IPS-18c (cell line): ENCODE results near the gene TSPAN15.
"Not testable (repeated sequence)": the region's sequence is repeated elsewhere in the genome, so short reads cannot be mapped to it uniquely, and the experiment has no call there.

Source experiments
- H3K4me3 ChIP-seq: 2 replicates; pipeline ENCODE4 v1.7.0; 2013; ENCODE audit warnings: low read depth, mild to moderate bottlenecking, low read length, moderate library complexity; ENCODE audit not compliant: insufficient read depth
- H3K9me3 ChIP-seq: one replicate; pipeline ENCODE4 v1.6.1; 2013; ENCODE audit warnings: mild to moderate bottlenecking, low read length, moderate library complexity; ENCODE audit not compliant: control insufficient read depth, insufficient read depth

Gene TSPAN15

DNA sequence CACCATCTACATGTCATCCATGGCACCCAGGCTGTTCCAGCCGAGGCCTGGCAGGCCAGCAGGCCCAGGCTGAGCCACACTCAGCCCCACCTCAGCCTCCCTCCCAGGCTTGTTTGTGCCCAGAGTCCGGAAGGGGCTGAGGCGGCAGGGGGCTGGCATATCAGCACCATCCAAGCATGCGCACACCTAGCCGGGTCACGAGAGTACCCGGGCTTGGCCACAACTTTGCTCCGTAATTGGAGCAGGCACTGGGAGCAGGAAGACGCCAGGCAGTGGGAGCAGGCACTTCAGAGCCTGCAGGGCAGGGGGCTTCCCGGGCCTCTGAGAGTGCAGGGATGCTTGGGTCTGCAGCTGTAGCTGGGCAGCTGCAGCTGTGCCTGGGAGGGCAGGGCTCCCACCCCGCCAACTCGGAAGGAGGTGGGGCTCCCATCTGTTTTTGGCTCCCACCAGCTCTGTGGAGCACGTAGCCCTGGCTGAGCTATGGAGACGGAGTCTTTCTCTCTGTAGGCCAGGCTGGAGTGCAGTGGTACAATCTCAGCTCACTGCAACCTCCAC lies 15.2 kb upstream of the TSPAN15 start:
- H3K4me3 ChIP-seq, result no peak overlapping the region
- peaks cover 2% of the 10 kb centered on the region for H3K9me3 ChIP-seq

DNA sequence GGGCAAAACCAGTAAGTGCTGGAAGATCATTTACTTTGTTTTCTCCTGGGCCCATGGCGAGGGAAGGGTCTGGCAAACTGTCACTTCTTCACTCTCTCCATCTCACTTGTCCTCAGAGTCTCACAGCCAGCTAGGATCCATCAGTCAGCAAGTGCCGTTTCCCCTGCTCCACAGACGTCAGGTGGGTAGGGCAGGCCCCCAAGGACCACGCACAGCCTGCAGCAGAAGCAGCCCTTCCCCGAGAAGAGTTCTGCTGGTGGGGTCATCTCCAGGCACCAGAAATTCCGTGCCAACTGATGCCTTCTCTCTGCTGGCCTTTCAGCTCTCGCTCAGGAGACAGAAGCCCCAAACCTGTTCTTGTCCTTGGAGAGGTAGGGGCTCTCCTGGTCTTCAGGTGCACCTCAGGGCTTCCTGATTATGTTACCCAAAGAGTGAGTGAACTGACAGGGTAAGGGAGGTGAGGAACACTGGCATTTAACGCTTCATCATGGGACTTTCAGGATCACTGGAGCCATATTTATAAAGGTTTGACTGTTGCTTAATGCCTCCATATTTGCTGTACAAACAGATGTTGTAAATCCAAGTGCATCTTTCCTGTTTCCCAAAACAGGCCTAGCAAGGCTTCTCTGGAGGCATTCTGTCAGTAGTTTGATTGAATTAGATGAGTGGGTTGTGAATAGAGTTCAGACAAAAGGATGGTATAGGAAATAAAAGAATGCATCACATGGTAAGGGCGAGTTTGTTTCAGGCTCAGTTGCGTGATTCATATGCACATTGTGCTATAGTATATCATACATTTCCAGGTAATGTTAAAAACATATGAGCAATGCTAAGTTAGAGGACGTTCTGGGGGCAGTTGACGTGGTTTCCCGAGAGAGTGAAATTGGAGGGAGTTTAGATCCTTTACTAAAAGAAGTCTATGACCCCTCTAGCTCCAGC lies 13.7 kb upstream of the TSPAN15 start:
- H3K4me3 ChIP-seq, result no peak overlapping the region
- peaks cover 2% of the 10 kb centered on the region for H3K9me3 ChIP-seq

DNA sequence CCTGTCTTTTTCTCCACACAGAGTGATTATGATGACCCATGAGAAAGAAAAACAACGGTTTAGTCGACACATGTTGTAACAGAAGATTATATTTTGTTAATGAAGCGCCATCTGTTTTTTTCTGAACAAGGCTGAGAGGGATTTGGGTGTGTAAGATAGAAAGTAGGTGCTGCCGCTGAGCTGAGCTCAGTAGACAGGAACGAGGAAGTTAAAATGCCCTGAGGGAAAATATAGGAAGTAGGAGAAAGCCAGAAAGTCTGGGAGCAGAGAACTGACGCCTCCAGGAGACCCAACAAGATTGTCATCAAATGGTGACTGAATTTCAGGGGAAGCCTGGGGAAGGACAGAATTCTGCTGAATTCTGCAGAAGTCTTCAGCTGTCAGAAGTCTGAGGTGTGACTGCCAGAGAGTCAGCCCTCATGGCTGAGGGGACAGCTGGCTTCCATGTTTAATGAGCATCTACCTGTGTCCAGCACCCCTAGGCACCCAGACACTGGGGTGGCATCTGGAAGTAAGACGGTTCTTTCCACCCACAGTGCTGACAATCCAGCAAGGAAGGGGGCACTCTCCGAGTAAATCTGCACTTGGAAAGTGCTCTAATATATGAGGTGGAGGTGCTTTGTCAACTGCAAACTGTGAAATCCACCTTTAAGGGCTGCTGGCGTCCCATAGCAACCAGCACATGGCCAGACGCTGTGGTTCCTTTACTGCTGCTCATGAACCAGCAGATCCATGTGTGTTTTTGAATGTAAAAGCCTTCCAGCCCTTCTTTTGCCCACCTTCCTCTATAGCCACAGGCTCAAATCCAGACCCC lies 12.5 kb upstream of the TSPAN15 start:
- H3K9me3 ChIP-seq, result peaks cover 2% of the 10 kb centered on the region
- no peak overlapping the region for H3K4me3 ChIP-seq

DNA sequence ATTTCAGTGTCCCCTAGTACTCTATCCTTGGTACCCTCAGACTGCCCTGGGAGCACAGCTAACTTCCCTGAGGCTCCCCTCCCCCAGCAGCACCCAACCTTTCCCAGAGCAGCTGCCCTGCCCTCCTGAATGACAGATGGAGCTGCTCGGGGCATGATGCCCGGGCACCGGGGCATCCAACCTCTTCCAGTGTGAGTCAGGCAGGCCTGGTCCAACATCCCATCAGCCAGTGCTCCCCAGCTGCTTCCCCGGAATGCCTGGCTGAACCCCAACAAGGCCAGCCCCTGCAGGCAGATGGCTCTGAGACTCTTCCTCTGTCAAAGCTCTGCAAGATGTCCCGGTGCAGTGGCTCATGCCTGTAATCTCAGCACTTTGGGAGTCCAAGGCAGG lies 11.9 kb upstream of the TSPAN15 start:
- H3K9me3 ChIP-seq, result peaks cover 2% of the 10 kb centered on the region
- H3K4me3 ChIP-seq, result no peak overlapping the region

DNA sequence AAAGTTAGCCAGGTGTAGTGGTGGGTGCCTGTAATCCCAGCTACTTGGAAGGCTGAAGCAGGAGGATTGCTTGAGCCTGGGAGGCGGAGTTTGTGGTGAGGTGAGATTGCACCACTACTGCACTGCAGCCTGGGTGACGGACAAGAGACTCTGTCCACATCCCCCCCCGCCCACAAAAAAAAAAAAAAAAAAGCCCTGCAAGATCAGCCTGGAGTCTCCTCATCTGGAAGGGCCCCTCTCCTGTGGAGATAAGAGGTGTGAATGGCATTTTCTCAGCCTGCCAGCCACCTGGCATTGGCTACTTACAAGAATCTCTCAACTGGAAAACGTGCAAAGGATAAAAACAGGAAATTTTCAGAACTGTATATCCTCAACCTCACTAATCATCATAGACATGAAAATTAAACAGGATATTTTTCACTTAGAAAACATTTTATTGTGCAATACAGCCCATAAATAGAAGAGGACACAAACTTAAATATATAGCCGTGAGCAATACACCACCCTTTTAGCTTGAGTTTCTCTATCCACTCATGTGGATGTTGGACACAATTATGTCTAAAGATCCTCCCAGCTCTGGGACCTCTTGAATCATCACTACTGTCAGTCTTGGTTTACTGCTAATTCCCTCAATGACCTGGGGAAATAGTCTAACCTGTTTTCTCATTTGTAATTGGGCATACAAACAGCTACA lies 11.3 kb upstream of the TSPAN15 start:
- peaks cover 2% of the 10 kb centered on the region for H3K9me3 ChIP-seq
- no peak overlapping the region for H3K4me3 ChIP-seq

DNA sequence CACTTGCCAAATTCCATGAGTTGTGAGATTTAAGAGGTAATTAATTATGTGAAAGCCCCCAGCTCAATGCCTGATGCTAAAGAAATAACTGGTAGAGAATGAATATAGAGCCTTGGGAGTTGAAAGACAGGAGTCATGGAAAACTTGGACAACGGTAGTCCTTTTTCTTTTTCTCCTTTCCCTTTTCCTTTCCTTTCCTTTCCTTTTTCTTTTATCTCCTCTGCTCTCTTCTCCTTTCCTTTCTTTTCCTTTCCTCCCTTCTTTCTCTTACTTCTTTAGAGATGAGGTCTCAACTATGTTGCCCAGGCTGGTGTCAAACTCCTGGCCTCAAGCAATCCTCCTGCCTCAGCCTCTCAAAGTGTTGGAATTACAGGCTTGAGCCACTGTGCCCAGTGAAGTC lies 7.9 kb upstream of the TSPAN15 start:
- H3K4me3 ChIP-seq, result no peak overlapping the region

DNA sequence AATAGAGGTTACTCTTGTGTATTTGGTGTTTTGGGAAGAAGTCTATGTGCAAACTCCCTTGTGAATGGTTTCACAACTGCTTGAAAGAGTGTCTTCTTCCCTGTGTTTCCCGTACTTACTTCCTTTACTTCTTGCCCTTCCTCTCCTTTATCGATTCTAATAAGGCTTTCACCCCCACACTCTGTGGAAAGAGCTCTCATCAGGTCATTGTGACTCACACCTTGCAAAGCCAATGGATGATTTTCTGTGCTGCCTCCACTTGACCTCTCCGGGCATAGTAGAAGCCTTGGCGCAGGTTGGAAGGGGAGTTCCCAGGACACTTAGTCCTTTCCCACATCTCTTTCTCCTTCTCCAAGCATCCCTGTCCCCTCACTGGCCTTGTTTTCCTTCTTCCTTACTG lies 6.2 kb upstream of the TSPAN15 start:
- Histone ChIP-seq H3K4me3 (no peak overlapping the region), H3K9me3 (no peaks in the 10 kb centered on the region)

More for the DNA sequence above, 7.9 kb upstream of the TSPAN15 start:
- no peaks in the 10 kb centered on the region for H3K9me3 ChIP-seq

DNA sequence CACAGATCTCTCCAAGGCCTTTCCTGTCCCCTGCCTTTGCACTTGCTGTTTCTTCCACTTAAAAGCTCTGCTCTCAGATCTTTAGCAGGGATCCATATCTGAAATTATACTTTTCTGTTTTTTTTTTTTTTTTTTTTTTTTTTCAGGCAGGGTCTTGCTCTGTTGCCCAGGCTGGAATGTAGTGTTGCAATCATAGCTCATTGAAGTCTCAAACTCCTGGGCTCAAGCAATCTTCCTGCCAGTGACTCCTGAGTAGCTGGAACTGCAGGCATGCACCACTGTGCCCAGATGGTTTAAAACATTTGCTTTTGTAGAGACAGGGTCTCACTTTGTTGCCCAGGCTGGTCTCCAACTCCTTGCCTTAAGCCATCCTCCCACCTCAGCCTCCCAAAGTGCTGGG lies 5.0 kb upstream of the TSPAN15 start:
- Histone ChIP-seq H3K9me3 (no peaks in the 10 kb centered on the region), H3K4me3 (no peak overlapping the region)

DNA sequence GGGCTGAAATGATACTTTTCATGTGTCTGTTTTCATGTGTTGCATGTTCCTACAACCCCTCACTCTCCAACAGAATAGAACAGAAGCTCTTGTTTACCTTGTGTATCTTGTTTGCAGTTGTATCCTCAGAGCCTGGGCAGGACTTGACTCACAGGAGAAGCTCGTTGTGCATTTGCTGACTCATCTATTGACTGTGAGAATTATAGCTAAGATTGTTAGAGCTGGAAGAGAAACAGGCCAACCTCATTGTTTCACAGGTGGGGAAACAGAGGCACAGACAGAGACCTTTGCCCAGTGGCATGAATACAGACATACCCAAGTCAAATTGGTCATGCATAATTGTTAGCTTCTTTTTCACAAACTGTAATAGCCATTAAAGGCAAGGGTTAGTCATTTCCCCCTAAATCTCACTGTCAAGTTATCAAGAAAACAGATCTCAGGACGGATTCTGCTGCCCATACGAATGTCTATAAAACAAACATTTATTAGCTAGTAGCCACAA lies 4.6 kb upstream of the TSPAN15 start:
- Histone ChIP-seq H3K4me3 (no peak overlapping the region), H3K9me3 (peaks cover 3% of the 10 kb centered on the region)

DNA sequence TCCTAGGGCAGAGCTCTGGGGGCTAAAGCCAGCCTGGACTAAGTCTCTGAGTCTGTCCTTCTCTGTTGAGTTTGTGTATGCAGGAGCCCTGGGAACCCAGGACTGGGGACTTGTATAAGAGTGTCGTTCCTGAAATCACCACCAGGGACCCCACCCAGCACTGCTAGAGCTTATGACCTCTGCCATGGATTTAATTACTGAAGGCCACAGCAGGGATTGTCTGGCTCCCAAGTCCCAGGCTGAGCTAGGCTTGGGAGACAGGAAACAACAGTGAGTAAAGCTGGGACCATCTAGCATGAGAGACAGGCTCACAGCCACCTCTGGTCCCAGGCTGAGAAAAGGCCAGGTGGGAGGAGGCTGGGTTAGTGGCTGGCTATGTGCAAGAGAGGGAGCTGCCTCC lies 1.4 kb upstream of the TSPAN15 start:
- H3K4me3 ChIP-seq, result no peak overlapping the region
- H3K9me3 ChIP-seq, result peaks cover 8% of the 10 kb centered on the region

DNA sequence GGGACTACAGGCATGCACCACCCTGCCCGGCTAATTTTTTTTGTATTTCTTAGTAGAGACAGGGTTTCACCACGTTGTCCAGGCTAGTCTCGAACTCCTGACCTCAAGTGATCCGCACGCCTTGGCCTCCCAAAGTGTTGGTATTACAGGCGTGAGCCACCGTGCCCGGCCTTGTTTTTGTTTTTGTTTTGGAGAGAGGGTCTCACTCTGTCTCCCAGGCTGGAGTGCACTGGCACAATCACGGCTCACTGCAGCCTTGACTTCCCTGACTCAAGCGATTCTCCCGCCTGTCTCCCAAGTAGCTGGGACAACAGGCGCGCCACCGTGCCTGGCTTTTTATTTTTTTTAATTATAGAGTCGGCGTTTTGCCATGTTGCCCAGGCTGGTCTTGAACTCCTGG lies 870 bp upstream of the TSPAN15 start:
- H3K9me3 ChIP-seq, H3K4me3 ChIP-seq: not testable (repeated sequence)

DNA sequence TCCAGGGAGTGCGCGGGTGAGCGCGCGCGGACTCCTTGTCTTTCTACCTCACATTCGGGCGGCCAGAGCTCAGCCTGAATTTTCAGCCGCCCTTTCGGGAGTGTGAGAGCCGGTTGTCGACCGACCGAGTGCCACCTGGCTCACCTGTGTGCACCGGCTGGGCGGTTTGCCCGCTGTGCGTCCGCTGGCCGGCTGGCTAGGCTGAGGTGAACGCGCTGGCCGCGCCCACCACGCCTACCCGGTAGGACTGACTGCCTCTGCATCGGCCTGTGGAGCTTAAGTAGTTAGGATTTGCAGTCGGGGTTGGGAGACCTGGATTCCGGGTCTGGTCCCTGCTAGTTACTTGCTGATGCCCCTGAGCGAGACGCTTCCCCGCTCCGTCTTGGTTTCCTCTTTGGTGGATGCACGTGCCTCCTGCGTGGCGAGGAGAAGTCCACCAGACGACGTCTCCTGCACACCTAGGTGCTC lies 553 bp downstream of the TSPAN15 start:
- H3K9me3 ChIP-seq, result peaks cover 8% of the 10 kb centered on the region
- peak overlapping the region; percentile 77 for H3K4me3 ChIP-seq

DNA sequence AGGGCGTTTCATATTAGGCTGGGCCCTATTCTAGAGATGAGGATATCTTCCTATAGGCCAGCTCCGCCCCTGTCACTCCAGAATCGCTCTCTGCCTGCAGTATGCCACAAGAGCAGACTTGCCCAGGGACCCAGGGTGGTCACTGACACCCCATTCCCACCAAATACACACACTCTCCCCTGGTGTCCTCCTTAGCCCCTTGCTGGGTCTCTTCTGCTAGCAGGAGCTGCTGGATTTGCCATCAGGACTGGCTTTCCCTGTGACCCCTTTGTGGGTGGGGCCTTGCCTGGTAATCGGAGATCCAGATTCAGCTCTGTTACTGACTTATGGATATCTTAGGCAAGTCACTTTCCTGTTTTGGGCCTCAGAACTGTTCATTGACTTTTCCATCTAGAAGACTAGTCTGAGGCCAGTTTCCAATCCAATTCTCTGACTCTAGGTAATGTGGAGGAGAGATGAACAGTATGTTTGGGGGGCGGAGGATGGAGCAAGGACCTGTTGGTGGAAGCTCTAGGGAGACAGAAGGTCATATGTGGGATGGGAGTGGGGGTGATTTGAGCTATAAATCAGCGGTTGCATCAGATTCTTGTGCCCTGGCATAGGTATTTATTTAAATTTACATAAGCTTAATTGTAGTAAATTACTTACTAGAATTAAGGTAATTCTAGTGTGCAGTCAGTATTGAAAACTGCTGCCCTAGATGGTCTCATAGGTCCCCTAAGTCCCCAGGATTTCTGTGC lies 1.6 kb downstream of the TSPAN15 start:
- H3K4me3 ChIP-seq, result no peak overlapping the region

DNA sequence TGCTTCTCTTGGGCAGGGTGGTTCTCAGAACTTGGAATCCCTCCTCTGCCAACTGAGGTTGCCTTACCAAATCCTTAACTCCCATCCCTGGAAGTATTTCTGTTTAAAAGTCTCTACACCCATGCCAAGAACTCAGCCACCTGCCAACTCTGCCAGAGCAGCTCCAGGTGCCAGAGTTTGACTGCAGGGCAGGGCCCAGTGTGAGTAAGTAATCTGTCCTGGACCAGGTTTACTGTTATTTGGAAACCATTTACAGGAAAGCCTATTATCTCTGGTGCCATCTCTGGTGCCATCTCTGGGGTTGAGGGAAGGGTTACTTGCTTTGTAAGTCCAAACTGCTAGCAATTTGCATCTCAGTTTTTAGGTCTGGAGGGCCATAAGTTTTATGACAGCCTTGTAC lies 2.5 kb downstream of the TSPAN15 start:
- Histone ChIP-seq H3K4me3 (no peak overlapping the region), H3K9me3 (peaks cover 8% of the 10 kb centered on the region)

More for the DNA sequence above, 1.6 kb downstream of the TSPAN15 start:
- peaks cover 8% of the 10 kb centered on the region for H3K9me3 ChIP-seq

DNA sequence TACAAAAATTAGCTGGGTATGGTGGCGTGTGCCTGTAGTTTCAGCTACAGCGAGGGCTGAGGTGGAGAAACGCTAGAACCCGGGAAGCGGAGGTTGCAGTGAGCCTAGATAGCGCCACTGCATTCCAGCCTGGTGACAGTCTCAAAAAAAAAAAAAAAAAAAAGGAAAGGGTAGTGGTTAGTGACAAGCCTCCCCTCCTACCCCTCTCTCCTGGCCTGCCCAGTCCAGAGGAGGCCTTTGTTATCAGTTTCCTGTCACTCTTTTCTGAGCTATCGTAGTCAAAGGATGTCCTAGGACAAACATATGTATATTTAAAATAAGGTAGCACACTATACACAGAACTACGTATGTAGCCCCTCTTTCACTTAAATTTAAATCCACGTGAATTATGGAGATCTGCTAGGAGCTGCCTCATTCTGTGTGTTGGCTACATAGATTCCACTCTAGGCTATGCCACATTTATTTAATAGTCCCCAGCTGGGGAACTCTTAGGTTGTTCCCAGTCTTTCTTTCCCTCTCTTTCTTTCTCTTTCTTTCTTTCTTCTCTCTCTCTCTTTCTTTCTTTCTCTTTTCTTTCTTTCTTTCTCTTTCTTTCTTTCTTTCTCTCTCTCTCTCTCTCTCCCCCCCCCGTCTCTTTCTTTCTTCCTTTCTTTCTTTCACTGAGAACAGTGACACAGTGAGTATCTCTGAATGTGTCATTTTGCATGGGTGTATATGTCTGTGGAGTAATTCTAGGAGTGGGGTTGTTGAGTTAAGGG lies 3.9 kb downstream of the TSPAN15 start:
- H3K9me3 ChIP-seq, result peaks cover 8% of the 10 kb centered on the region
- no peak overlapping the region for H3K4me3 ChIP-seq
